Effector memory CD4-positive, alpha-beta T cell (primary cell): ENCODE data around the gene SEMA3E.
"Not testable (repeated sequence)": the region's sequence is repeated elsewhere in the genome, so short reads cannot be mapped to it uniquely, and the experiment has no call there.

Experiments
- DNase-seq, 3 donors: peaks; one replicate each; pipeline ENCODE4 v3.0.0-alpha.2; 2020
- H3K27ac ChIP-seq: 2 replicates; pipeline ENCODE4 v1.7.0; 2013; ENCODE audit warnings: mild to moderate bottlenecking, low read length, moderate library complexity; ENCODE audit not compliant: insufficient read depth, poor library complexity, severe bottlenecking
- H3K27me3 ChIP-seq: replicated peaks from 2 replicates; pipeline ENCODE4 v1.7.0; 2013; ENCODE audit warnings: mild to moderate bottlenecking, low read length; ENCODE audit not compliant: insufficient read depth, control insufficient read depth, poor library complexity, severe bottlenecking
- H3K36me3 ChIP-seq: 2 replicates; pipeline ENCODE4 v1.7.0; 2013; ENCODE audit warnings: mild to moderate bottlenecking, low read length, moderate library complexity; ENCODE audit not compliant: control insufficient read depth, insufficient read depth
- H3K4me1 ChIP-seq: 2 replicates; pipeline ENCODE4 v1.7.0; 2013; ENCODE audit warnings: low read length, mild to moderate bottlenecking; ENCODE audit not compliant: control insufficient read depth, insufficient read depth, poor library complexity, severe bottlenecking
- H3K4me3 ChIP-seq: 2 replicates; pipeline ENCODE4 v1.7.0; 2013; ENCODE audit warnings: low read length, low read depth, mild to moderate bottlenecking; ENCODE audit not compliant: insufficient read depth, poor library complexity, severe bottlenecking
- H3K9me3 ChIP-seq: 2 replicates; pipeline ENCODE4 v1.7.0; 2013; ENCODE audit warnings: mild to moderate bottlenecking, low read length, moderate library complexity; ENCODE audit not compliant: control insufficient read depth

SEMA3E gene

GRCh38 chr7:83681200-83681778, 32.4 kb upstream of the SEMA3E start:
- DNase-seq: no peak
- H3K27me3 ChIP-seq: no peaks in the 10 kb centered on the region
- no peaks in the 10 kb centered on the region for H3K4me1 ChIP-seq
- H3K27ac ChIP-seq: no peak overlapping the region
- H3K36me3 ChIP-seq: no peaks in the 10 kb centered on the region
- H3K4me3 ChIP-seq: no peak overlapping the region
- no peaks in the 10 kb centered on the region for H3K9me3 ChIP-seq

- H3K4me3 ChIP-seq: no peak overlapping the region
- H3K36me3 ChIP-seq: no peaks in the 10 kb centered on the region
- no peaks in the 10 kb centered on the region for H3K9me3 ChIP-seq
- H3K4me1 ChIP-seq: no peaks in the 10 kb centered on the region
- no peak overlapping the region for H3K27ac ChIP-seq
- H3K27me3 ChIP-seq: no peaks in the 10 kb centered on the region
- no peak for DNase-seq
Observed at GRCh38 chr7:83677180-83677866, 28.4 kb upstream of the SEMA3E start.

- not testable (repeated sequence) for H3K36me3 ChIP-seq, H3K4me1 ChIP-seq, H3K9me3 ChIP-seq, H3K27ac ChIP-seq, H3K27me3 ChIP-seq, DNase-seq, H3K4me3 ChIP-seq
Observed at GRCh38 chr7:83673291-83673690, 24.4 kb upstream of the SEMA3E start.

GRCh38 chr7:83672157-83672556, 23.2 kb upstream of the SEMA3E start:
- no peak for DNase-seq
- Histone ChIP-seq H3K27me3 (no peaks in the 10 kb centered on the region), H3K4me3 (no peak overlapping the region), H3K4me1 (no peaks in the 10 kb centered on the region), H3K36me3 (no peaks in the 10 kb centered on the region), H3K9me3 (no peaks in the 10 kb centered on the region), H3K27ac (no peak overlapping the region)

- no peak overlapping the region for H3K4me3 ChIP-seq
- no peak overlapping the region for H3K27ac ChIP-seq
- no peaks in the 10 kb centered on the region for H3K4me1 ChIP-seq
- H3K27me3 ChIP-seq: no peaks in the 10 kb centered on the region
- no peak for DNase-seq
- no peaks in the 10 kb centered on the region for H3K9me3 ChIP-seq
- no peaks in the 10 kb centered on the region for H3K36me3 ChIP-seq
Observed at GRCh38 chr7:83663131-83663530, 14.2 kb upstream of the SEMA3E start.

GRCh38 chr7:83658126-83658525, 9.2 kb upstream of the SEMA3E start:
- no peak for DNase-seq
- no peaks in the 10 kb centered on the region for H3K36me3 ChIP-seq
- H3K27ac ChIP-seq: no peak overlapping the region
- H3K27me3 ChIP-seq: no peaks in the 10 kb centered on the region
- no peaks in the 10 kb centered on the region for H3K4me1 ChIP-seq
- no peak overlapping the region for H3K4me3 ChIP-seq
- H3K9me3 ChIP-seq: no peaks in the 10 kb centered on the region

GRCh38 chr7:83655951-83656556, 7.1 kb upstream of the SEMA3E start:
- H3K27me3 ChIP-seq: no peaks in the 10 kb centered on the region
- no peaks in the 10 kb centered on the region for H3K9me3 ChIP-seq
- no peaks in the 10 kb centered on the region for H3K36me3 ChIP-seq
- H3K27ac ChIP-seq: no peak overlapping the region
- no peak for DNase-seq
- no peak overlapping the region for H3K4me3 ChIP-seq
- H3K4me1 ChIP-seq: no peaks in the 10 kb centered on the region

GRCh38 chr7:83652481-83652880, 3.5 kb upstream of the SEMA3E start:
- Histone ChIP-seq H3K4me1 (no peaks in the 10 kb centered on the region), H3K36me3 (no peaks in the 10 kb centered on the region), H3K9me3 (no peaks in the 10 kb centered on the region), H3K27me3 (no peaks in the 10 kb centered on the region), H3K27ac (no peak overlapping the region), H3K4me3 (no peak overlapping the region)
- no peak for DNase-seq

- DNase-seq: no peak
- H3K27me3 ChIP-seq: no peaks in the 10 kb centered on the region
- no peak overlapping the region for H3K4me3 ChIP-seq
- no peaks in the 10 kb centered on the region for H3K4me1 ChIP-seq
- H3K9me3 ChIP-seq: no peaks in the 10 kb centered on the region
- H3K36me3 ChIP-seq: no peaks in the 10 kb centered on the region
- no peak overlapping the region for H3K27ac ChIP-seq
Observed at GRCh38 chr7:83649701-83650100, 762 bp upstream of the SEMA3E start.

GRCh38 chr7:83646027-83646426, 2.9 kb downstream of the SEMA3E start:
- no peak for DNase-seq
- Histone ChIP-seq H3K9me3 (no peaks in the 10 kb centered on the region), H3K4me1 (no peaks in the 10 kb centered on the region), H3K27ac (no peak overlapping the region), H3K36me3 (no peaks in the 10 kb centered on the region), H3K4me3 (no peak overlapping the region), H3K27me3 (no peaks in the 10 kb centered on the region)
